GM23248 (cell line): ENCODE results near the gene ATN1. TPM values are rescaled to one million over a fixed set of nuclear protein-coding genes. Genes with fewer than 3 reads are reported as not detected.

Experiments used
- DNase-seq: peaks from one replicate; pipeline ENCODE4 v3.0.0-alpha.2; 2015
- H2AFZ ChIP-seq: fragments of 200-600 bp; sonication (generic); 2 replicates; pipeline ENCODE4 v1.6.1; 2016; ENCODE audit warnings: antibody characterized with exemption
- H3F3A ChIP-seq: fragments of 200-600 bp; sonication (generic); 2 replicates; pipeline ENCODE4 v1.6.1; 2016; ENCODE audit warnings: mild to moderate bottlenecking, antibody characterized with exemption, mixed run types; ENCODE audit not compliant: insufficient read depth
- H3K27ac ChIP-seq: fragments of 200-600 bp; sonication (generic); 2 replicates; pipeline ENCODE4 v1.5.1; 2016; ENCODE audit warnings: mild to moderate bottlenecking
- H3K27me3 ChIP-seq: fragments of 200-600 bp; sonication (generic); replicated peaks from 2 replicates; pipeline ENCODE4 v1.6.1; 2016; ENCODE audit warnings: mild to moderate bottlenecking; ENCODE audit not compliant: insufficient read depth
- H3K36me3 ChIP-seq: fragments of 200-600 bp; sonication (generic); 2 replicates; pipeline ENCODE4 v1.6.1; 2016; ENCODE audit warnings: low read depth, mild to moderate bottlenecking
- H3K4me1 ChIP-seq: fragments of 200-600 bp; sonication (generic); 2 replicates; pipeline ENCODE4 v1.6.1; 2016; ENCODE audit warnings: mild to moderate bottlenecking; ENCODE audit not compliant: insufficient read depth
- H3K4me2 ChIP-seq: fragments of 200-600 bp; sonication (generic); one replicate; pipeline ENCODE4 v1.6.1; 2016; ENCODE audit warnings: mild to moderate bottlenecking; ENCODE audit not compliant: unreplicated experiment
- H3K4me3 ChIP-seq: fragments of 200-600 bp; sonication (generic); 2 replicates; pipeline ENCODE4 v1.5.1; 2016; ENCODE audit warnings: mild to moderate bottlenecking
- H3K79me2 ChIP-seq: fragments of 200-600 bp; sonication (generic); 2 replicates; pipeline ENCODE4 v1.6.1; 2016; ENCODE audit warnings: mild to moderate bottlenecking; ENCODE audit not compliant: insufficient read depth
- H3K9ac ChIP-seq: fragments of 200-600 bp; sonication (generic); 2 replicates; pipeline ENCODE4 v1.6.1; 2016; ENCODE audit warnings: mild to moderate bottlenecking
- H3K9me2 ChIP-seq: fragments of 200-600 bp; sonication (generic); 2 replicates; pipeline ENCODE4 v1.6.1; 2016; ENCODE audit warnings: mixed run types, mild to moderate bottlenecking, moderate library complexity; ENCODE audit not compliant: insufficient read depth
- H3K9me3 ChIP-seq: fragments of 200-600 bp; sonication (generic); one replicate; pipeline ENCODE4 v1.6.1; 2017; ENCODE audit warnings: low read depth
- H4K20me1 ChIP-seq: fragments of 200-600 bp; sonication (generic); 2 replicates; pipeline ENCODE4 v1.6.0; 2016; ENCODE audit not compliant: insufficient read depth
- EZH2 ChIP-seq: fragments of 200-600 bp; sonication (generic); IDR thresholded peaks from 2 replicates; pipeline ENCODE4 v1.6.1; 2018; ENCODE audit warnings: antibody characterized with exemption, mild to moderate bottlenecking; ENCODE audit not compliant: insufficient read depth, poor library complexity, severe bottlenecking
- EZH2phosphoT487 ChIP-seq: fragments of 200-600 bp; sonication (generic); IDR thresholded peaks from 2 replicates; pipeline ENCODE4 v1.6.1; 2018; ENCODE audit warnings: antibody characterized with exemption, moderate library complexity, mild to moderate bottlenecking, low read depth; ENCODE audit not compliant: insufficient read depth
- WGBS, 2 experiments: methylation state at CpG; one replicate each; pipeline ENCODE4 v1.1.6; 2015 to 2017; ENCODE audit warnings: low lambda C conversion rate in 2 of 2, low coverage in 1 of 2; ENCODE audit errors: missing lambda C conversion rate in 2 of 2; 5-methylcytosine and 5-hydroxymethylcytosine counted together
- in situ Hi-C: fragments of 300-500 bp; cut with MboI; formaldehyde crosslinking; loops from 2 replicates; pipeline ENCODE4 v1.15.0; 2020
- polyA plus RNA-seq: library from polyadenylated mRNA; unstranded; fragments of >200 nt; fragmentation: Nextera tagmentation; extraction: Ambion mirVana; gene quantifications from 2 replicates; pipeline ENCODE4 v1.2.1, GENCODE V29; 2016
- total RNA-seq: library from RNA; depleted of rRNA; stranded (reverse); fragments of >200 nt; shearing (Covaris generic); gene quantifications from 2 replicates; pipeline ENCODE4 v1.2.3, GENCODE V29; 2014

ATN1 gene
- total and polyA plus RNA-seq, 2 experiments from 2014 or later = 6.5 to 14.7 TPM

- 74 to 75% methylated on average over 7 of the region's 7 CpGs for WGBS, 2 experiments
- H3K4me3 ChIP-seq = no peak overlapping the region
- no peaks in the 10 kb centered on the region for H3K9me3 ChIP-seq
- in situ Hi-C loops = no loop called here
- no peaks in the 10 kb centered on the region for H3K36me3 ChIP-seq
- no peaks in the 10 kb centered on the region for H3K9me2 ChIP-seq
- H3K27me3 ChIP-seq = no peaks in the 10 kb centered on the region
- H3K4me1 ChIP-seq = peaks cover 9% of the 10 kb centered on the region
- H4K20me1 ChIP-seq = no peaks in the 10 kb centered on the region
- H2AFZ ChIP-seq = no peak overlapping the region
- H3K79me2 ChIP-seq = peaks cover 11% of the 10 kb centered on the region; the same call in 1 of the 2 replicates
- H3F3A ChIP-seq = peaks cover 8% of the 10 kb centered on the region
- H3K9ac ChIP-seq = no peak overlapping the region
- TF ChIP-seq EZH2phosphoT487 (no peak), EZH2 (no peak)
- no peak overlapping the region for H3K4me2 ChIP-seq
- DNase-seq = no peak
- H3K27ac ChIP-seq = no peak overlapping the region
These were observed 8.2 kb upstream of the ATN1 start for GRCh38 chr12:6919588-6919987.

GRCh38 chr12:6921539-6921938 lies 6.2 kb upstream of the ATN1 start:
- H3K79me2 ChIP-seq = no peaks in the 10 kb centered on the region
- peaks cover 27% of the 10 kb centered on the region for H3F3A ChIP-seq
- no peak overlapping the region for H3K4me2 ChIP-seq
- no peaks in the 10 kb centered on the region for H3K27me3 ChIP-seq
- no peaks in the 10 kb centered on the region for H4K20me1 ChIP-seq
- H3K9ac ChIP-seq = no peak overlapping the region
- in situ Hi-C loops = no loop called here
- H3K27ac ChIP-seq = no peak overlapping the region
- no peak overlapping the region for H2AFZ ChIP-seq
- no peaks in the 10 kb centered on the region for H3K9me2 ChIP-seq
- DNase-seq = no peak
- TF ChIP-seq EZH2phosphoT487 = no peak
- TF ChIP-seq EZH2 = no peak
- peaks cover 22% of the 10 kb centered on the region for H3K4me1 ChIP-seq
- 74 to 81% methylated on average over 7 of the region's 7 CpGs for WGBS, 2 experiments
- no peaks in the 10 kb centered on the region for H3K9me3 ChIP-seq
- no peak overlapping the region for H3K4me3 ChIP-seq
- H3K36me3 ChIP-seq = no peaks in the 10 kb centered on the region

GRCh38 chr12:6921996-6922946 lies 5.5 kb upstream of the ATN1 start:
- no peaks in the 10 kb centered on the region for H3K27me3 ChIP-seq
- H3K4me3 ChIP-seq = no peak overlapping the region
- in situ Hi-C loops = no loop called here
- H2AFZ ChIP-seq = no peak overlapping the region
- TF ChIP-seq EZH2 (no peak), EZH2phosphoT487 (no peak)
- H3K9me2 ChIP-seq = no peaks in the 10 kb centered on the region
- H4K20me1 ChIP-seq = no peaks in the 10 kb centered on the region
- peaks cover 35% of the 10 kb centered on the region for H3F3A ChIP-seq
- no peak overlapping the region for H3K9ac ChIP-seq
- no peak overlapping the region for H3K4me2 ChIP-seq
- no peaks in the 10 kb centered on the region for H3K9me3 ChIP-seq
- no peak overlapping the region for H3K27ac ChIP-seq
- 76 to 78% methylated on average over 9 of the region's 9 CpGs for WGBS, 2 experiments
- H3K36me3 ChIP-seq = no peaks in the 10 kb centered on the region
- peaks cover 6% of the 10 kb centered on the region for H3K79me2 ChIP-seq
- peaks cover 29% of the 10 kb centered on the region for H3K4me1 ChIP-seq
- no peak for DNase-seq

- H3K9me3 ChIP-seq = no peaks in the 10 kb centered on the region
- H3K9me2 ChIP-seq = no peaks in the 10 kb centered on the region
- H2AFZ ChIP-seq = no peak overlapping the region
- peaks cover 29% of the 10 kb centered on the region for H3K4me1 ChIP-seq
- TF ChIP-seq EZH2 (no peak), EZH2phosphoT487 (no peak)
- H3K9ac ChIP-seq = no peak overlapping the region
- peaks cover 35% of the 10 kb centered on the region for H3F3A ChIP-seq
- no peak overlapping the region for H3K27ac ChIP-seq
- peaks cover 11% of the 10 kb centered on the region for H3K79me2 ChIP-seq
- H3K27me3 ChIP-seq = no peaks in the 10 kb centered on the region
- no peak overlapping the region for H3K4me2 ChIP-seq
- H4K20me1 ChIP-seq = no peaks in the 10 kb centered on the region
- WGBS, 2 experiments = 68 to 70% methylated on average over 10 of the region's 10 CpGs
- no peaks in the 10 kb centered on the region for H3K36me3 ChIP-seq
- in situ Hi-C loops = no loop called here
- DNase-seq = no peak
- no peak overlapping the region for H3K4me3 ChIP-seq
These were observed 4.6 kb upstream of the ATN1 start for GRCh38 chr12:6923003-6923732.
